ENCODE data around the gene GDI1.
A peak's percentile ranks its signal among the peaks of the same experiment; 100 is the strongest.

The GDI1 gene

GRCh38 chrX:154437971-154438893 lies 1.3 kb downstream of the GDI1 start:
- intact Hi-C loops (cut with micrococcal nuclease), result no loop called here
- Mint-ChIP-seq H3K9me3 (no peaks in the 10 kb centered on the region), H3K4me3 (peak overlapping the region; percentile 87), H3K36me3 (ENCODE audit: low read depth) (peaks cover 93% of the 10 kb centered on the region), H3K27me3 (no peaks in the 10 kb centered on the region), H3K27ac (peak overlapping the region; percentile 76), H3K4me1 (ENCODE audit: low read depth) (peaks cover 65% of the 10 kb centered on the region)

- no peak overlapping the region for H3K27ac Mint-ChIP-seq
- peaks cover 78% of the 10 kb centered on the region for H3K36me3 Mint-ChIP-seq (ENCODE audit: low read depth)
- intact Hi-C loops (cut with micrococcal nuclease), result no loop called here
- H3K9me3 Mint-ChIP-seq, result no peaks in the 10 kb centered on the region
- no peaks in the 10 kb centered on the region for H3K27me3 Mint-ChIP-seq
- H3K4me1 Mint-ChIP-seq (ENCODE audit: low read depth), result peaks cover 59% of the 10 kb centered on the region
- no peak overlapping the region for H3K4me3 Mint-ChIP-seq
These were observed 2.9 kb downstream of the GDI1 start for GRCh38 chrX:154439841-154440240.

GRCh38 chrX:154440623-154441357 lies 3.8 kb downstream of the GDI1 start:
- Mint-ChIP-seq H3K9me3 (no peaks in the 10 kb centered on the region), H3K27me3 (no peaks in the 10 kb centered on the region), H3K27ac (no peak overlapping the region), H3K36me3 (ENCODE audit: low read depth) (peaks cover 70% of the 10 kb centered on the region), H3K4me3 (no peak overlapping the region), H3K4me1 (ENCODE audit: low read depth) (peaks cover 55% of the 10 kb centered on the region)
- intact Hi-C loops (cut with micrococcal nuclease), result no loop called here

- Mint-ChIP-seq H3K4me1 (ENCODE audit: low read depth) (peaks cover 56% of the 10 kb centered on the region), H3K4me3 (no peak overlapping the region), H3K36me3 (ENCODE audit: low read depth) (peaks cover 71% of the 10 kb centered on the region), H3K9me3 (no peaks in the 10 kb centered on the region), H3K27ac (no peak overlapping the region), H3K27me3 (no peaks in the 10 kb centered on the region)
- intact Hi-C loops (cut with micrococcal nuclease), result no loop called here
These were observed 4.6 kb downstream of the GDI1 start for GRCh38 chrX:154441564-154441963.

GRCh38 chrX:154441984-154442707 lies 5.2 kb downstream of the GDI1 start:
- H3K9me3 Mint-ChIP-seq, result no peaks in the 10 kb centered on the region
- H3K27ac Mint-ChIP-seq, result peak overlapping the region; percentile 87
- H3K27me3 Mint-ChIP-seq, result no peaks in the 10 kb centered on the region
- H3K36me3 Mint-ChIP-seq (ENCODE audit: low read depth), result peaks cover 77% of the 10 kb centered on the region
- intact Hi-C loops (cut with micrococcal nuclease), result no loop called here
- peaks cover 59% of the 10 kb centered on the region for H3K4me1 Mint-ChIP-seq (ENCODE audit: low read depth)
- no peak overlapping the region for H3K4me3 Mint-ChIP-seq

GRCh38 chrX:154443479-154443910 lies 6.5 kb downstream of the GDI1 start:
- peak overlapping the region; percentile 87 for H3K27ac Mint-ChIP-seq
- H3K4me3 Mint-ChIP-seq, result peak overlapping the region; percentile 76
- peaks cover 51% of the 10 kb centered on the region for H3K4me1 Mint-ChIP-seq (ENCODE audit: low read depth)
- H3K27me3 Mint-ChIP-seq, result no peaks in the 10 kb centered on the region
- H3K36me3 Mint-ChIP-seq (ENCODE audit: low read depth), result peaks cover 77% of the 10 kb centered on the region
- intact Hi-C loops (cut with micrococcal nuclease), result no loop called here
- H3K9me3 Mint-ChIP-seq, result no peaks in the 10 kb centered on the region

- Mint-ChIP-seq H3K4me1 (ENCODE audit: low read depth) (peaks cover 45% of the 10 kb centered on the region), H3K9me3 (no peaks in the 10 kb centered on the region), H3K27ac (peak within 1 kb of the TSS; percentile 87), H3K27me3 (no peaks in the 10 kb centered on the region), H3K4me3 (peak within 1 kb of the TSS; percentile 83), H3K36me3 (ENCODE audit: low read depth) (peaks cover 77% of the 10 kb centered on the region)
- intact Hi-C loops (cut with micrococcal nuclease), result no loop called here
These were observed 7.2 kb downstream of the GDI1 start, which contains the start of gene FAM50A for GRCh38 chrX:154443992-154444754. Gene FAM50A, plus strand, starts transcription at chrX:154444141. Its CDS starts 95 bp downstream, at chrX:154444236.

GRCh38 chrX:154444755-154445246 lies 7.8 kb downstream of the GDI1 start:
- Mint-ChIP-seq H3K4me3 (peak overlapping the region; percentile 83), H3K27me3 (no peaks in the 10 kb centered on the region), H3K36me3 (ENCODE audit: low read depth) (peaks cover 77% of the 10 kb centered on the region), H3K27ac (peak overlapping the region; percentile 87), H3K4me1 (ENCODE audit: low read depth) (peaks cover 45% of the 10 kb centered on the region), H3K9me3 (no peaks in the 10 kb centered on the region)
- intact Hi-C loops (cut with micrococcal nuclease), result no loop called here

- H3K27me3 Mint-ChIP-seq, result no peaks in the 10 kb centered on the region
- H3K4me1 Mint-ChIP-seq (ENCODE audit: low read depth), result peaks cover 45% of the 10 kb centered on the region
- H3K36me3 Mint-ChIP-seq (ENCODE audit: low read depth), result peaks cover 77% of the 10 kb centered on the region
- H3K4me3 Mint-ChIP-seq, result peak overlapping the region; percentile 21
- intact Hi-C loops (cut with micrococcal nuclease), result no loop called here
- H3K27ac Mint-ChIP-seq, result peak overlapping the region; percentile 65
- no peaks in the 10 kb centered on the region for H3K9me3 Mint-ChIP-seq
These were observed 8.8 kb downstream of the GDI1 start for GRCh38 chrX:154445776-154446175.

- H3K36me3 Mint-ChIP-seq (ENCODE audit: low read depth), result peaks cover 76% of the 10 kb centered on the region
- intact Hi-C loops (cut with micrococcal nuclease), result no loop called here
- H3K27me3 Mint-ChIP-seq, result no peaks in the 10 kb centered on the region
- H3K27ac Mint-ChIP-seq, result peak overlapping the region; percentile 65
- peak overlapping the region; percentile 21 for H3K4me3 Mint-ChIP-seq
- peaks cover 43% of the 10 kb centered on the region for H3K4me1 Mint-ChIP-seq (ENCODE audit: low read depth)
- no peaks in the 10 kb centered on the region for H3K9me3 Mint-ChIP-seq
These were observed 9.5 kb downstream of the GDI1 start for GRCh38 chrX:154446430-154446829.

GRCh38 chrX:154448484-154448883 lies 11.5 kb downstream of the GDI1 start:
- Mint-ChIP-seq H3K9me3 (no peaks in the 10 kb centered on the region), H3K36me3 (ENCODE audit: low read depth) (peaks cover 76% of the 10 kb centered on the region), H3K4me1 (ENCODE audit: low read depth) (peaks cover 25% of the 10 kb centered on the region), H3K27me3 (no peaks in the 10 kb centered on the region), H3K27ac (no peak overlapping the region), H3K4me3 (no peak overlapping the region)
- intact Hi-C loops (cut with micrococcal nuclease), result no loop called here

GRCh38 chrX:154449618-154450017 lies 12.7 kb downstream of the GDI1 start:
- intact Hi-C loops (cut with micrococcal nuclease), result loop anchor here (10.0 kb wide), 1 partner anchor 45 kb away; the partner anchor contains the start of gene DNASE1L1
- Mint-ChIP-seq H3K27ac (no peak overlapping the region), H3K36me3 (ENCODE audit: low read depth) (peaks cover 85% of the 10 kb centered on the region), H3K9me3 (no peaks in the 10 kb centered on the region), H3K4me3 (no peak overlapping the region), H3K27me3 (peaks cover 3% of the 10 kb centered on the region), H3K4me1 (ENCODE audit: low read depth) (peaks cover 22% of the 10 kb centered on the region)

GRCh38 chrX:154450312-154450711 lies 13.4 kb downstream of the GDI1 start:
- Mint-ChIP-seq H3K36me3 (ENCODE audit: low read depth) (peaks cover 87% of the 10 kb centered on the region), H3K4me3 (no peak overlapping the region), H3K9me3 (no peaks in the 10 kb centered on the region), H3K27ac (no peak overlapping the region), H3K27me3 (peaks cover 3% of the 10 kb centered on the region), H3K4me1 (ENCODE audit: low read depth) (peaks cover 15% of the 10 kb centered on the region)
- intact Hi-C loops (cut with micrococcal nuclease), result loop anchor here (10.0 kb wide), 1 partner anchor 46 kb away; the partner anchor contains the start of gene DNASE1L1

All from dendritic cell treated with granulocyte-macrophage colony-stimulating factor and Interleukin-4, amounts not matched to agents 40 ng/mL and 50 ng/mL, for 4 days (primary cell).